ENCODE data around the gene IAH1. TPM values are rescaled to one million over a fixed set of nuclear protein-coding genes. Genes with fewer than 3 reads are reported as not detected.

IAH1 gene
- total RNA-seq, 2 experiments from 2014 or later = 54.8 to 57.3 TPM

GRCh38 chr2:9445089-9445488, 29.3 kb upstream of the IAH1 start:
- intact Hi-C loops (cut with DNase I, micrococcal nuclease) = no loop called here
- no peak overlapping the region for H3K27ac Mint-ChIP-seq
- H3K9me3 Mint-ChIP-seq = no peaks in the 10 kb centered on the region
- no peak for TF ChIP-seq CTCF (IDR thresholded peaks at IDR 0.05)
- Histone ChIP-seq H3K4me3 (ENCODE audit: low read length) (no peak overlapping the region), H3K27me3 (ENCODE audit: control insufficient read depth in 1 of 2, insufficient read depth in 2 of 2, low read length in 2 of 2) (no peaks in the 10 kb centered on the region), H3K36me3 (ENCODE audit: insufficient read depth, low read length) (peaks cover 49% of the 10 kb centered on the region), H3K9me3 (ENCODE audit: control insufficient read depth in 1 of 2, insufficient read depth in 1 of 2, low read length in 2 of 2) (no peaks in the 10 kb centered on the region), H3K4me1 (ENCODE audit: insufficient read depth, low read length) (no peaks in the 10 kb centered on the region), H3K27ac (ENCODE audit: low read depth in 1 of 2, low read length in 2 of 2) (no peak overlapping the region)
- peaks cover 9% of the 10 kb centered on the region for H3K4me1 Mint-ChIP-seq (ENCODE audit: low read depth)
- H3K36me3 Mint-ChIP-seq (ENCODE audit: low read depth) = peaks cover 68% of the 10 kb centered on the region
- H3K4me3 Mint-ChIP-seq = no peak overlapping the region
- ATAC-seq (ENCODE audit: poor library complexity) = no peak
- H3K27me3 Mint-ChIP-seq = no peaks in the 10 kb centered on the region
- CTCF ChIA-PET = interaction anchor here (1.2 kb wide), 1 partner anchor 10 kb away, joined by 4 read pairs; no protein-coding TSS in a partner anchor
- POLR2A ChIA-PET = no interaction called here
- no peak for DNase-seq

GRCh38 chr2:9451231-9451630, 23.1 kb upstream of the IAH1 start:
- no peak overlapping the region for H3K27ac ChIP-seq (ENCODE audit: low read depth in 1 of 2, low read length in 2 of 2)
- H3K4me3 ChIP-seq (ENCODE audit: low read length) = no peak overlapping the region
- intact Hi-C loops (cut with DNase I, micrococcal nuclease) = no loop called here
- CTCF ChIA-PET = no interaction called here
- H3K4me1 ChIP-seq (ENCODE audit: insufficient read depth, low read length) = no peaks in the 10 kb centered on the region
- H3K4me3 Mint-ChIP-seq = no peak overlapping the region
- peaks cover 59% of the 10 kb centered on the region for H3K36me3 Mint-ChIP-seq (ENCODE audit: low read depth)
- peaks cover 42% of the 10 kb centered on the region for H3K36me3 ChIP-seq (ENCODE audit: insufficient read depth, low read length)
- no peaks in the 10 kb centered on the region for H3K27me3 ChIP-seq (ENCODE audit: control insufficient read depth in 1 of 2, insufficient read depth in 2 of 2, low read length in 2 of 2)
- no peak for TF ChIP-seq CTCF (IDR thresholded peaks at IDR 0.05)
- H3K9me3 Mint-ChIP-seq = no peaks in the 10 kb centered on the region
- no peaks in the 10 kb centered on the region for H3K9me3 ChIP-seq (ENCODE audit: control insufficient read depth in 1 of 2, insufficient read depth in 1 of 2, low read length in 2 of 2)
- H3K4me1 Mint-ChIP-seq (ENCODE audit: low read depth) = no peaks in the 10 kb centered on the region
- H3K27ac Mint-ChIP-seq = no peak overlapping the region
- no peak for ATAC-seq (ENCODE audit: poor library complexity)
- no peaks in the 10 kb centered on the region for H3K27me3 Mint-ChIP-seq
- POLR2A ChIA-PET = no interaction called here
- no peak for DNase-seq

- H3K27ac Mint-ChIP-seq = no peak overlapping the region
- H3K36me3 Mint-ChIP-seq (ENCODE audit: low read depth) = peaks cover 75% of the 10 kb centered on the region
Observed at GRCh38 chr2:9460441-9461017, 13.8 kb upstream of the IAH1 start.

More at GRCh38 chr2:9460441-9461017, 13.8 kb upstream of the IAH1 start:
- no peak overlapping the region for H3K27ac ChIP-seq (ENCODE audit: low read depth in 1 of 2, low read length in 2 of 2)
- no peaks in the 10 kb centered on the region for H3K9me3 ChIP-seq (ENCODE audit: control insufficient read depth in 1 of 2, insufficient read depth in 1 of 2, low read length in 2 of 2)
- no peak for ATAC-seq (ENCODE audit: poor library complexity)
- Mint-ChIP-seq H3K4me1 (ENCODE audit: low read depth) (no peaks in the 10 kb centered on the region), H3K9me3 (no peaks in the 10 kb centered on the region), H3K27me3 (no peaks in the 10 kb centered on the region), H3K4me3 (no peak overlapping the region)
- no peak for TF ChIP-seq CTCF (IDR thresholded peaks at IDR 0.05)
- POLR2A ChIA-PET = no interaction called here
- no peak for DNase-seq
- no peaks in the 10 kb centered on the region for H3K27me3 ChIP-seq (ENCODE audit: control insufficient read depth in 1 of 2, insufficient read depth in 2 of 2, low read length in 2 of 2)
- peaks cover 39% of the 10 kb centered on the region for H3K36me3 ChIP-seq (ENCODE audit: insufficient read depth, low read length)
- intact Hi-C loops (cut with DNase I, micrococcal nuclease) = no loop called here
- H3K4me1 ChIP-seq (ENCODE audit: insufficient read depth, low read length) = no peaks in the 10 kb centered on the region
- CTCF ChIA-PET = no interaction called here
- H3K4me3 ChIP-seq (ENCODE audit: low read length) = no peak overlapping the region
